ENCODE measurements around the gene RPL11.
A peak's percentile ranks its signal among the peaks of the same experiment; 100 is the strongest.

RPL11 gene

DNA sequence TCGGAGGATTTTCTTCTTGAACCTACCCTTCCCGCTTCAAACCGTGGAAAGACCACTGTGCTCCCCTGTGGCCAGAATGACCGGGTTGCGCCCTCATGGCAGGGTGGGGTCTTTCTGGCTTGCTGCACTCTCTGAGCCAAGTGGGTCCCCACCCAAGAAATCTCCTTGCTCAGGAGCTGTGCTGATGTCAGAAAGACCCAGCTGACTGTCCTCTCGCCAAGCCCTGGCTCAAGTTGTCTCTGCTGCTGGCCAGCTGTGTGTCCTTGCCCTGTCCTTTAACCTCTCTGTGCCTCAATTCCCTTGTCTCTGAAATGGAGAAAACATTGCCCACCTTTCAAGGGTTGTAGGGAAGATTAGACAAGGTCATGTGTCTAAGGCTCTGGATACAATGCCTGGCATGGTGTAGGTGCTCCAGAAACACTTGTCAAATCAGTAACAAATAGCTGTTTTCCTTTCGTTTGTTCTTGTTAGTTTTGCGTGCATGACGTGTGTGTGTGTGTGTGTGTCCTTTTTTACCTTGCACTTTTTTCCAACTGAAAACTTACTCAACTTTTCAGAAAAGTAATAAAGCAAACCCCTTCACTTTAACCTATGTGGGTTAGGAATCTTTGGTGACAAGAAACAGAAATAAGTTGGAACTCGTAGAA, 41.1 kb upstream of the RPL11 start:
- Histone ChIP-seq H3K4me1 (ENCODE audit: low read length) (no peaks in the 10 kb centered on the region), H3K9ac (ENCODE audit: low read length) (no peak overlapping the region), H3K4me3 (ENCODE audit: low read length) (no peak overlapping the region), H3K27me3 (ENCODE audit: low read depth, low read length) (0 out of 2 replicates have a peak, but pooled peaks cover 9% of the 10 kb centered on the region), H4K20me1 (ENCODE audit: insufficient read depth, low read length) (no peaks in the 10 kb centered on the region), H3K9me3 (ENCODE audit: insufficient read depth, low read length) (no peaks in the 10 kb centered on the region), H3K79me2 (ENCODE audit: low read length) (no peaks in the 10 kb centered on the region), H3K27ac (ENCODE audit: low read length) (no peak overlapping the region), H3K36me3 (replicated peaks; ENCODE audit: low read depth, low read length) (no peaks in the 10 kb centered on the region), H2AFZ (ENCODE audit: low read depth, low read length) (no peak overlapping the region), H3K4me2 (ENCODE audit: low read length) (no peak overlapping the region)
- no peak for TF ChIP-seq EZH2phosphoT487 (IDR thresholded peaks at IDR 0.05; ENCODE audit: low read depth)
- TF ChIP-seq, protein P1, sequence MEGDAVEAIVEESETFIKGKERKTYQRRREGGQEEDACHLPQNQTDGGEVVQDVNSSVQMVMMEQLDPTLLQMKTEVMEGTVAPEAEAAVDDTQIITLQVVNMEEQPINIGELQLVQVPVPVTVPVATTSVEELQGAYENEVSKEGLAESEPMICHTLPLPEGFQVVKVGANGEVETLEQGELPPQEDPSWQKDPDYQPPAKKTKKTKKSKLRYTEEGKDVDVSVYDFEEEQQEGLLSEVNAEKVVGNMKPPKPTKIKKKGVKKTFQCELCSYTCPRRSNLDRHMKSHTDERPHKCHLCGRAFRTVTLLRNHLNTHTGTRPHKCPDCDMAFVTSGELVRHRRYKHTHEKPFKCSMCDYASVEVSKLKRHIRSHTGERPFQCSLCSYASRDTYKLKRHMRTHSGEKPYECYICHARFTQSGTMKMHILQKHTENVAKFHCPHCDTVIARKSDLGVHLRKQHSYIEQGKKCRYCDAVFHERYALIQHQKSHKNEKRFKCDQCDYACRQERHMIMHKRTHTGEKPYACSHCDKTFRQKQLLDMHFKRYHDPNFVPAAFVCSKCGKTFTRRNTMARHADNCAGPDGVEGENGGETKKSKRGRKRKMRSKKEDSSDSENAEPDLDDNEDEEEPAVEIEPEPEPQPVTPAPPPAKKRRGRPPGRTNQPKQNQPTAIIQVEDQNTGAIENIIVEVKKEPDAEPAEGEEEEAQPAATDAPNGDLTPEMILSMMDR (IDR thresholded peaks at IDR 0.05; ENCODE audit: low read depth, low read length), result no peak

DNA sequence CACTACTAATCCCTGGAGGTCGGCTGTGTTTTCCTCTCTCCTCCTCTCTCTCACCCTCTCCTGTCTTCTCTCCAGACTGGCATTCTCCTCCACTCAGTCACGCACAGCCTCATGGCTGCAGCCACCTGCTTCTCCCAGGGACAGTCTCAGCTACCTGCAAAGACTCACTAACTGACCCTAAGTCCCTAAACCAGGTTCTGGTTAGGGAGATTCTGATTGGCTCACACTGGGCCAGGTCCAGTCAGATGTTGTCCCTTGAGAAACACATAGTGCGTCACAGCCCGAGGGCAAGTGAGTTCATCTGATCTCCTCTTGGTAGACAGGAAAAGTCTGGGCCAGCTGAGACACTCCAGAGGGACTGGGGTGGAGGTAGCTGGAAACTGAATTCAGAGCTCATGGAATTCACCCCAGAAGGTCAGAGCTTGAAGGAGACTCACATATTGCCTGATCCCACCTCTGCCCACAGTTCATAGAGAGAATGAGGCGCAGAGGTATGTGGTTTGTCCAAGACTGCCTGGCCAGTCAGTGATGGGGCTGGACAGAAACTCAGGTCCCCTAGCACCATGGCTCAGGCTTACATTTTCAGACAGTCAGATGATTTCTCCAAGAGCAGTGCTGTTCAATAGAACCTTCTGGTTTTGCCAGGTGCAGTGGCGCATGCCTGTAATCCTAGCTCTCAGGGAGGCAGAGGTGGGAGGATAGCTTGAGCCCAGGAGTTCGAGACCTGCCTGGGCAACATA, 40.4 kb upstream of the RPL11 start:
- Histone ChIP-seq H3K9ac (ENCODE audit: low read length) (no peak overlapping the region), H2AFZ (ENCODE audit: low read depth, low read length) (no peak overlapping the region), H3K27me3 (ENCODE audit: low read depth, low read length) (0 out of 2 replicates have a peak, but pooled peaks cover 9% of the 10 kb centered on the region), H4K20me1 (ENCODE audit: insufficient read depth, low read length) (no peaks in the 10 kb centered on the region), H3K9me3 (ENCODE audit: insufficient read depth, low read length) (no peaks in the 10 kb centered on the region), H3K36me3 (replicated peaks; ENCODE audit: low read depth, low read length) (no peaks in the 10 kb centered on the region), H3K4me1 (ENCODE audit: low read length) (no peaks in the 10 kb centered on the region), H3K4me2 (ENCODE audit: low read length) (no peak overlapping the region), H3K79me2 (ENCODE audit: low read length) (no peaks in the 10 kb centered on the region), H3K27ac (ENCODE audit: low read length) (no peak overlapping the region), H3K4me3 (ENCODE audit: low read length) (no peak overlapping the region)
- TF ChIP-seq, protein P1 (IDR thresholded peaks at IDR 0.05; ENCODE audit: low read depth, low read length), result no peak
- no peak for TF ChIP-seq EZH2phosphoT487 (IDR thresholded peaks at IDR 0.05; ENCODE audit: low read depth)

DNA sequence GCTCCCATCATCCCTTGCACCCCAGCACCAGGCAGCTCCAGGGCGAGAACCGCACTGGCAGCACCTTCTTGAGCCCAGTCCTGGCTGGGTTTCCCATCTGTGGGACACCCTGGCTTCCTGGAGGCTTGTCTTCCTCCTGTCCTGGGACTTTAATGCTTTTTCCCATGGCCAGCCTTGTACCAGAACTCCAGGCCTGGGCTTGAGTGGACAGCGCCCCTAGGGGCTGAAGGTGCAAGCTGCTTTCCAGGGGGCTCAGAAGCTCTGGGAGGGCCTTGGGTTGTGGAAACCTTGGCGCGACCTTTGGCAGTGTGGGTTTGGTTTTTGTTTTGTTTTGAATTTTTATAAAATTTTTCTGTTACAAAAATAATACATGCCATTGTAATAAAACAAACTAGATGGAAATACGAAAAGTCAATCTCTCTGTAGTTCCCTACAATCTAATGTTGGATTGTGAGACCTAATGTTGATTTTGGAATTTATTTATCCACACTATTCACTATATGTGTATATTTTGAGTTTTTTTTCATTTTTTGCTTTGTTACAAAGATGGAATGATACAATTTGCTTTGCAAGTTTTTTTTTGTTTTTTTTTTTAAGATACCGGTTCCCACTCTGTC, 33.8 kb upstream of the RPL11 start:
- Histone ChIP-seq H3K9ac (ENCODE audit: low read length) (no peak overlapping the region), H3K4me1 (ENCODE audit: low read length) (no peaks in the 10 kb centered on the region), H3K4me2 (ENCODE audit: low read length) (no peak overlapping the region), H3K9me3 (ENCODE audit: insufficient read depth, low read length) (no peaks in the 10 kb centered on the region), H4K20me1 (ENCODE audit: insufficient read depth, low read length) (no peaks in the 10 kb centered on the region), H2AFZ (ENCODE audit: low read depth, low read length) (no peak overlapping the region), H3K79me2 (ENCODE audit: low read length) (no peaks in the 10 kb centered on the region), H3K4me3 (ENCODE audit: low read length) (no peak overlapping the region), H3K36me3 (replicated peaks; ENCODE audit: low read depth, low read length) (no peaks in the 10 kb centered on the region), H3K27ac (ENCODE audit: low read length) (no peak overlapping the region), H3K27me3 (ENCODE audit: low read depth, low read length) (no peaks in the 10 kb centered on the region)
- TF ChIP-seq, protein P1 (IDR thresholded peaks at IDR 0.05; ENCODE audit: low read depth, low read length), result peak; percentile 69
- TF ChIP-seq EZH2phosphoT487 (IDR thresholded peaks at IDR 0.05; ENCODE audit: low read depth), result no peak

DNA sequence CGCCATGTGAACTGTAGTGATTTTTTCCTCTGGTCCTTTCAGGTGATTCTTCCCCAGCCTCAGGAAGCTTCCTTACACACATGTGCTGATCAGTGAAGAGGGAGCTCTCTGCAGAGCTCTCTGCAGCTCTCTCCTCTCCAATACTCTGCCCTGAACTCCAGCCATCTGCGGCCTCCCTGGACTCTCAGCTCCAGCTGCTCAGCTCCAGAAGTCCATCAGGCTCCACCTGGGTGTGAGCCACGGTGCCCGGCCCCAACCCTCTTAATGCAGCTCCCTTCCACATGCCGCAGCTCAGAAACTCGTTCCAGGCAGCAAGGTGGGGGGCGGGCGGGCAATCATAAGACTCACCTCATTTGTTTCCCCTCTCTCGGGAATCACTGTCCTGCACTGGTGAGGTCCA, 30.9 kb upstream of the RPL11 start:
- H4K20me1 ChIP-seq (ENCODE audit: insufficient read depth, low read length), result no peaks in the 10 kb centered on the region
- no peak overlapping the region for H2AFZ ChIP-seq (ENCODE audit: low read depth, low read length)
- H3K27me3 ChIP-seq (ENCODE audit: low read depth, low read length), result no peaks in the 10 kb centered on the region
- H3K9me3 ChIP-seq (ENCODE audit: insufficient read depth, low read length), result no peaks in the 10 kb centered on the region
- H3K36me3 ChIP-seq (replicated peaks; ENCODE audit: low read depth, low read length), result no peaks in the 10 kb centered on the region
- H3K27ac ChIP-seq (ENCODE audit: low read length), result no peak overlapping the region
- no peak for TF ChIP-seq EZH2phosphoT487 (IDR thresholded peaks at IDR 0.05; ENCODE audit: low read depth)
- TF ChIP-seq, protein P1 (IDR thresholded peaks at IDR 0.05; ENCODE audit: low read depth, low read length), result no peak
- H3K9ac ChIP-seq (ENCODE audit: low read length), result no peak overlapping the region
- no peak overlapping the region for H3K4me3 ChIP-seq (ENCODE audit: low read length)
- no peak overlapping the region for H3K4me2 ChIP-seq (ENCODE audit: low read length)
- H3K4me1 ChIP-seq (ENCODE audit: low read length), result no peaks in the 10 kb centered on the region
- no peaks in the 10 kb centered on the region for H3K79me2 ChIP-seq (ENCODE audit: low read length)

Measured in OCI-LY3 (cell line).